Globus pallidus (tissue), 1 donor: Measurements from ENCODE around the gene HOXB1.

Experiments
- DNase-seq: peaks from one replicate; pipeline ENCODE4 v3.0.0-alpha.2; 2015; ENCODE audit warnings: low spot score

HOXB1 gene

DNA sequence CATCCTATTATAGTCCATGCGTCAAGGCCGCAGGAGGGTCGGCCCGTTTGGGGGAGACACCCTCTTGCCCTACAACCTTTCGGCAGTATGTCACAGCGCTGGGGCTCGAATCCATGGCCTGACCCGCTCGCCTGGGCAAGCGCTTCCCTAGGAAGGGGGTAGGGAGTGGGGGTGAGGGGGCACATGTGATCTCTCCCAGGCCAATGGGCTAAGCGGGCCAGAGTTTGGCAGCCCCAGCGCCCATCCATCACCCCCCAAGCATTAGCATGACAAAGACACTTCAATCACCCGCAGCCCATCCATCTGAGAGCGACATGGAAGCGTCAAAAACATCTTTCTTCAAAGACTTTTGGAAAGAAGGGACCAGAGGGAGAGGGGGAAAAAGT is at the start of gene HOXB1:
TSS of gene HOXB1 (minus strand) at position 125 of the 386 bp plus-strand sequence. CDS start at position 18, 107 bp downstream.
- no peak for DNase-seq

DNA sequence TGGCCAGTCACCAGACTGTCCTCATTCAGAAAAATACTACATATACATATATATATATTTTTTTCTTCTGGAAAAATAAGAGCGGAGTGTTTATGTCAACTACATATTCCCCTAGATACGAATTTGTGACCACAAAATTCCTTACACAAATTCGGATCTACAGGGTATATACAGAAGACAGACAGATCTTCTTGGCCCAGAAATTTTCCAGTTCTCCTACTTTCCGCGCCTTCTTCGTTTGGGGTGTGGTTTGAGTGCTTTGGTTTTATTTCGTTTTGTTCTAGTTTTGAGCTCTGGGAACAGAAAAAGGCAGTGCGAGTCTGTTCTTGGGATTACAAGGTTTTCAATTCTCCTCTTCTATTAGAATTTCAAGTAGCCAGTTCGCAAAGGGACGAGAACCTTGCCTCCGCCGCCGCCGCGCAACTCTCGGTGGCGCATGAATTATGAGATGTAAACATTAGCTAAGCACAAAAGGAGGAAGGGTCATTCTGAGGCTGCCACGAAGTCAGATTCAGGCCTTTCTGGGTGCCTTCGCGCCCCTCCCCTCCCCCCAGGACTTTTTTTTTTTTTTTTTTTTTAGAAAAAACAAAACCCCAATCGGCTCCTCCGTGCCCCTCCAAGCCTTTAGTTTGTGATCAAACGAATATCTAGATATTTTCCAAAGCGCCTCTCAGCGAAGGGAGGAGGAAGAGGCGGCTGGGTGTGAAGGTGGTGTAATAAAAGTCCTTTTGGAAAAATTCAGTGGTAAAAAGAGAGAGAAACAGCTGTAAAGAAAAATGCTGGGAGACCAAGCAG is 49.1 kb upstream of the HOXB1 start:
- DNase-seq: no peak

GRCh38 chr17:48579471-48579759 is 48.6 kb upstream of the HOXB1 start:
- DNase-seq: no peak

- no peak for DNase-seq
Observed at GRCh38 chr17:48578616-48579470, 48.0 kb upstream of the HOXB1 start.

GRCh38 chr17:48577946-48578615 is 47.3 kb upstream of the HOXB1 start, which contains the start of gene HOXB4:
Gene HOXB4 (minus strand): TSS chr17:48578350. CDS start chr17:48578319, 31 bp downstream.
- peak; percentile 22 for DNase-seq

- DNase-seq: no peak
Observed at GRCh38 chr17:48577330-48577945, 46.6 kb upstream of the HOXB1 start.

DNA sequence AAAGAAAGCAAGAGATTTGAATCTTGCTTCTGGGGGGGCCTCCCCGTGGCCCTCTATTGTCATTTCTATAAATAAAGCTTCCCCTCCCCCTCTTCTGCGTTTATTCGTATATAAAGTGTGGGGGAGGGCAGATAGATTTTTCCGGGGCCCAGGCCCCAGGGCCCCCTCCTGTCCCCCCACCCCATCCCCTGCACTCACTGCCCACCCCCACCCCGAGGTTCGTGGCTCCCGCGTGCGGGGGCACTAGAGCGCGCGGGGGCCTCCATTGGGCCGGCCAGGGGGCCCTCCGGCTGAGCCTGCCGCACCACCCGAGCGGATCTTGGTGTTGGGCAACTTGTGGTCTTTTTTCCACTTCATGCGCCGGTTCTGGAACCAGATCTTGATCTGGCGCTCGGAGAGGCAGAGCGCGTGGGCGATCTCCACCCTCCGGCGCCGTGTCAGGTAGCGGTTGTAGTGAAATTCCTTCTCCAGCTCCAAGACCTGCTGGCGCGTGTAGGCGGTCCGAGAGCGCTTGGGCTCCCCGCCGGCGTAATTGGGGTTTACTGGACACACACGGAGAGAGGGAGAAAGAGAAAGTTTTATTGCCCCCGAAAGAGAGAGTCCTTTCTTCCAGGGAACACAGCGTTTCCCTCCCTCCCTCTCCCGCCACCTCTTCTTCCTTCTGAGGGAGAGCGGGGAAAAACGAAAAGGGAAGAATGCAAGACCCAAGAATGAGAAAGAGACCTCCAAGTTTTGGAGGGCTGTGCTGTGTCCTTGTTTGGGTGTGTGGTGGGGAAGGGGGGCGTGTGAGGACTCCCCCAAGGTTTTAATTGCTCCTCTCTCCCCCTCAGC is 45.9 kb upstream of the HOXB1 start:
- DNase-seq: no peak

DNA sequence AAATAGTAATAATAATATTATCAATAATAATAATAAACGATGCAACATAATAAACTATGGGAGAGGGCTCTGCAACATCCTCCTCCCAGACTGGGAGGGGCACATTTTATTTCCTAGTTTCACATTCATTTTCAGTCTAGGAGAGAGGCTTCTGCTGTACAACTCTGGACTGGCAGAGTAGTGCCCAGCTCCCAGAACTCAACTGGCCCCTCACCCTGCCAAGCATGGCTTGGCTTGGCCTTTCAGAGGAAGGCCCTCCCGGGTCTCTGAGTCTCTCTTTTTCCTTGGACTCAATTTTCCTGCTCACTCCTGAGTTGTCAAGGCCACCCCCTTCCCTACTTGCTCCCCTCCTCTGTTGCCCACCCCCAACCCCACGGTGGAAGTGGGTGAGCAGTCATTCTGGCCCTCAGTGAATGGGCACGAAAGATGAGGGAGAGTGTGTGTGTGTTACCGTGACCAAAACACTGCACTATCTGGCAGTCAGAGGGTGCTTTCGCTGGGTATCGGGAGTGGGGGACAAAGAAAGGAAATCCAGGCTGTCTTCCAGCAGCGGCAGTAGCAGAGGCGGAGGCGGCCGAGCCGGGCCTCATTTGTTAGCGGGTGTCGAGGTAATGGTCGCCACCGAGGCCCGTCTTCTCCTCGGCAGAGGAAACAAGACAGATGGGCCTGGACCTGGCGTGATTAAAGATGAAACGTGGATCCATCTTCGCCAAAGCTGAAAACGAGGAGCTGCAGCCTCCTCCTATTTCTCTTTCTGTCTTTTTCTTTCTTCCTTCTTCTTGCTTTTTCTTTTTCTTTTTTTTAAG is 45.1 kb upstream of the HOXB1 start:
- no peak for DNase-seq

- DNase-seq: no peak
Observed at GRCh38 chr17:48575066-48575582, 44.3 kb upstream of the HOXB1 start.

DNA sequence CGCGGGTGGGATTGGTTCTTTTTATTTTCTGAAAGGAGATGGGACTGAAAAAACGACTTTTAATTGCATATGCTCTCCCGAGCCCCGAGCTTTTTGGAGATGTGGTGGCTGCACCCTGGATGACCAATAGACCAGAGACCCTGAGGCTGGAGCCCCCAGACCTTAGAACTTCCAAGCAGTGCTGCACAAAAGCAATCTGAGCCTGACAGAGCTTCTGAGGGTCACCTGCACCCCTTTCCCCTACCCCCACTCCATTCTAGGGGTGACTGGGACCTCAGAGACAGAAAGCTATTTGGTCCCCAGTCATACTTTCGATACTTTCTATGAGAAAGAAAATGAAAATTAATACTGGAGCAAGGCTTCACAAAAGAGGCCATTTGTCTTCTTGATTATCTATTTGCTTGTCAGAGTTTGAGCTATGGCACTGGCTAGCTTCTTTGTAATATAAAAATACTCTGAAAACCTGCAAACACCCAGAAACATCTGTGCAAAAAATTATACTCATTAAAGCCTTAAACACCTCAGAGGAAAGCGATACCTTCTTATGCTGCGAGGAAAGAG is 43.8 kb upstream of the HOXB1 start:
- DNase-seq: no peak

GRCh38 chr17:48571826-48572417 is 41.1 kb upstream of the HOXB1 start:
- no peak for DNase-seq

DNA sequence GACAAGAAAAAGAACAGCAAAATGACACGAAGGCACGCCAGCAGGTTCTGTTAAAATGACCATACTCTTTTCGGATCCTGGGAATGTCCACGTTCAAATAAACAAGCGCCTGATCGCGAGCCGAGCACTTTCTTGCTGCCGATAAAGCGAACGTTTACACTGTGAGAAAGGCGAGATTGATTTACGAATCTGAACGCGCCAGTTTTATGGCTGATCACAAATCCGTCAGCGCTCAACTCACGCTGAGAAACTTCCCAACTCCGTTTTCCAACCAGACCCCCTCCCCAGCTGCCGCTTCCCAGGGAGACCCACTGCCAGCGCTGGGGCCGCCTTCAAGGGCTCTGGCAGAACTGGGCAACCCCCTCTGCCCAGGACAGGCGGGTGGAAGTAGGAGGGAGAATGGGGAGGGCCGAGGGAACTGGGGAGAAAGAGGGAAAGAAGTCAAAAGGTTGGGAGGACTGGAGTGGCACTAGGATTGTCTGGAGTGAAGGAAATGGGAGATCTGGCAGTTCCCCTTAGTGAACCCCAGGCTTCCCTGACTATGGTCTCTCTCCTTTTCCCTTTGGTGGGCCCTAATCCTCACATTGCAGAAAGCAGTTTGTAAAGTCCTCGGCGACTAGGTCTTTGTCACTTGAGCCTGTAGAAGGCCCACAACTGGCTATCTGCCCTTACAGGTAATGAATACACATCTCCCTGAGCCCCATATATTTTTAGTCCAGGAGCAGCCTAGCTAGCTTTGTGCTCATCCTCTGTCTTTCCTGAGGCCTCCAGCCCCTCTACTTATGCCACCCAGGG is 40.4 kb upstream of the HOXB1 start:
- no peak for DNase-seq

GRCh38 chr17:48570325-48571023 is 39.7 kb upstream of the HOXB1 start:
- DNase-seq: no peak

DNA sequence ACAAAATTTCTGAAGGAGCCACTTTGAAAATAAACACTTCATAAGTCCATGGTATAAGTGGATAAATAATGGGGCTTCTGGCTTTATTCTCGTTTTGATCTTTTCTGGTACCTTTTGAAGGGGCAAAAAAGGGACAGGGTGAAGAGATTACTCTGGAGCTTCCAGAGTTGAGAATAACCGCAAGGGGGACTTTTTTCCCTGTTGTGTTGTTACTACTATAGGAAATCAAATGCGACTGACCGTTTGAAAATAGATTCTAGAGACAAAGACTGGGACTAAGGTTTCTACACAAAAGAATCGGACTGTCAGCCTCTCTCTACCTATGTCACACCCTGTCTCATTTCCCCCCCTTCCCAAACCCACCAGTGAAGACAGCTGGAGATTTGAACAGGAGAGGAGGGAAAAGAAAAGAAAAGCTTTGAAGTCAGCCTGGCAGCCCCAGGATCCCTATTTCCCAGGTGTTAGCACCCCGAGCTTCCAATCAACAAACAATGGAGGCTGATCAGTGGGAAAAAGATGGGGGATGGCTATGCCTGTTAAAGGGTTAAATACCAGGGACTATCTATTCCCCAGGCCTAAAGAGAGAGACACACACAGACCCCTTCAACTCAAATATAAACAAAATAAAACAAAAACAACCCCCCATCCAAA is 39.0 kb upstream of the HOXB1 start:
- DNase-seq: no peak

- DNase-seq: no peak
Observed at GRCh38 chr17:48569240-48569582, 38.4 kb upstream of the HOXB1 start.

DNA sequence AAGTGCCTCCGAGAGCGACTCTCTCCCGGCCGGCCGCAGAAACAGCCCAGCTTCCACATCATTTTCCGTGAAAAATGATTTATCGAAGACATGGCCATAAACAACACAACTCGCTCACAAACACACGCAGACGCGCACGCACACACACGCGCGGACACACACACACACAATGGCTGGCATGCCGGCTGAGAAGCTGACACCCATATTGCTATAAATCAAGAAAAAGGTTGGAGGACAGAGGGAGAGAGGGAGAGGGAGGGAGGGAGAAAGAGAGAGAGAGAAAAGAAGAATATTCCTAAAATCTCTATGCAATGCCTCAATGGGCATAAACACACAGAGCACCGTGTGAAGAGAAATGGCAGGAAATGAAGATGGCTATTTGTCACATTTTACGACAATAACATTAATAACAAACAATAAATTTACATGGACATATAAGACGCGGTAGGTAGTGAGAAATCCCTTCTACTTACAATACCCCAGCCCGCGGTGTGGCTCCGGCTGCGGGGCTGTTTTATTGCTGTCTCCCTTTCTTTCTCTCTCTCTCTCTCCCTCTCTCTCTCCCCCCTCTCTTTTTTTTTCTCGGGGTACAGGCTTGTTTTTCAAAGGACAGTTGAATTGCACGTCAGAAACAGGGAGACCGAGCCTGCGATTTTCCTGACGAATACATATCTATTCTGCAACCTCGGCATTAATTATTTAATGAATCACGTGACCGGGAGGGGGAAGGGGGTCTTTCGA is 37.9 kb upstream of the HOXB1 start:
- DNase-seq: no peak
